ENCODE measurements around the gene ACP1.

ACP1 gene

GRCh38 chr2:280650-281110, 15.9 kb downstream of the ACP1 start:
- DNase-seq (ENCODE audit: low read depth): no peak

GRCh38 chr2:281381-281780, 16.6 kb downstream of the ACP1 start:
- no peak for DNase-seq (ENCODE audit: low read depth)

GRCh38 chr2:282371-283263, 17.9 kb downstream of the ACP1 start:
- DNase-seq (ENCODE audit: low read depth): no peak

GRCh38 chr2:283996-284794, 19.4 kb downstream of the ACP1 start:
- peak; percentile 18 for DNase-seq (ENCODE audit: low read depth)

GRCh38 chr2:284896-285492, 20.2 kb downstream of the ACP1 start:
- no peak for DNase-seq (ENCODE audit: low read depth)

GRCh38 chr2:285531-285930, 20.8 kb downstream of the ACP1 start:
- peak; percentile 42 for DNase-seq (ENCODE audit: low read depth)

- no peak for DNase-seq (ENCODE audit: low read depth)
Observed at GRCh38 chr2:286035-286434, 21.3 kb downstream of the ACP1 start.

GRCh38 chr2:286774-287392, 22.1 kb downstream of the ACP1 start:
- DNase-seq (ENCODE audit: low read depth): no peak

- no peak for DNase-seq (ENCODE audit: low read depth)
Observed at GRCh38 chr2:287471-287885, 22.7 kb downstream of the ACP1 start.

- DNase-seq (ENCODE audit: low read depth): no peak
Observed at GRCh38 chr2:287911-288757, 23.4 kb downstream of the ACP1 start, which contains the start of gene ALKAL2. Gene ALKAL2, minus strand, starts transcription at chr2:288091. Its CDS starts 256 bp downstream, at chr2:287835.

- no peak for DNase-seq (ENCODE audit: low read depth)
Observed at GRCh38 chr2:288758-289361, 24.1 kb downstream of the ACP1 start.

- peak; percentile 17 for DNase-seq (ENCODE audit: low read depth)
Observed at GRCh38 chr2:289362-290089, 24.8 kb downstream of the ACP1 start.

- DNase-seq (ENCODE audit: low read depth): peak; percentile 66
Observed at GRCh38 chr2:290090-290722, 25.5 kb downstream of the ACP1 start.

GRCh38 chr2:295090-295489, 30.3 kb downstream of the ACP1 start:
- no peak for DNase-seq (ENCODE audit: low read depth)

GRCh38 chr2:296354-296753, 31.6 kb downstream of the ACP1 start:
- DNase-seq (ENCODE audit: low read depth): no peak

GRCh38 chr2:305366-305765, 40.6 kb downstream of the ACP1 start:
- DNase-seq (ENCODE audit: low read depth): no peak

GRCh38 chr2:309148-309953, 44.6 kb downstream of the ACP1 start:
- no peak for DNase-seq (ENCODE audit: low read depth)

- no peak for DNase-seq (ENCODE audit: low read depth)
Observed at GRCh38 chr2:309954-310510, 45.3 kb downstream of the ACP1 start.

Data from ELR (cell line).